ENCODE data around the gene BMP8B.
"Not testable (repeated sequence)": the region's sequence is repeated elsewhere in the genome, so short reads cannot be mapped to it uniquely, and the experiment has no call there.

- TF ChIP-seq, protein P1, sequence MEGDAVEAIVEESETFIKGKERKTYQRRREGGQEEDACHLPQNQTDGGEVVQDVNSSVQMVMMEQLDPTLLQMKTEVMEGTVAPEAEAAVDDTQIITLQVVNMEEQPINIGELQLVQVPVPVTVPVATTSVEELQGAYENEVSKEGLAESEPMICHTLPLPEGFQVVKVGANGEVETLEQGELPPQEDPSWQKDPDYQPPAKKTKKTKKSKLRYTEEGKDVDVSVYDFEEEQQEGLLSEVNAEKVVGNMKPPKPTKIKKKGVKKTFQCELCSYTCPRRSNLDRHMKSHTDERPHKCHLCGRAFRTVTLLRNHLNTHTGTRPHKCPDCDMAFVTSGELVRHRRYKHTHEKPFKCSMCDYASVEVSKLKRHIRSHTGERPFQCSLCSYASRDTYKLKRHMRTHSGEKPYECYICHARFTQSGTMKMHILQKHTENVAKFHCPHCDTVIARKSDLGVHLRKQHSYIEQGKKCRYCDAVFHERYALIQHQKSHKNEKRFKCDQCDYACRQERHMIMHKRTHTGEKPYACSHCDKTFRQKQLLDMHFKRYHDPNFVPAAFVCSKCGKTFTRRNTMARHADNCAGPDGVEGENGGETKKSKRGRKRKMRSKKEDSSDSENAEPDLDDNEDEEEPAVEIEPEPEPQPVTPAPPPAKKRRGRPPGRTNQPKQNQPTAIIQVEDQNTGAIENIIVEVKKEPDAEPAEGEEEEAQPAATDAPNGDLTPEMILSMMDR (IDR thresholded peaks at IDR 0.05) = not testable (repeated sequence)
- not testable (repeated sequence) for TF ChIP-seq ZFX (IDR thresholded peaks at IDR 0.05; ENCODE audit: borderline replicate concordance)
Observed at GRCh38 chr1:39823450-39823849, 34.8 kb upstream of the BMP8B start.

Measured in 22Rv1 (cell line).